NCI-H82 (cell line): ENCODE data around the gene PPP6R2.
"Not testable (repeated sequence)": the region's sequence is repeated elsewhere in the genome, so short reads cannot be mapped to it uniquely, and the experiment has no call there.

Source experiments
- DNase-seq: peaks from one replicate; lab custom pipeline; 2025; lab: John Stamatoyannopoulos, UW

PPP6R2 gene

DNA sequence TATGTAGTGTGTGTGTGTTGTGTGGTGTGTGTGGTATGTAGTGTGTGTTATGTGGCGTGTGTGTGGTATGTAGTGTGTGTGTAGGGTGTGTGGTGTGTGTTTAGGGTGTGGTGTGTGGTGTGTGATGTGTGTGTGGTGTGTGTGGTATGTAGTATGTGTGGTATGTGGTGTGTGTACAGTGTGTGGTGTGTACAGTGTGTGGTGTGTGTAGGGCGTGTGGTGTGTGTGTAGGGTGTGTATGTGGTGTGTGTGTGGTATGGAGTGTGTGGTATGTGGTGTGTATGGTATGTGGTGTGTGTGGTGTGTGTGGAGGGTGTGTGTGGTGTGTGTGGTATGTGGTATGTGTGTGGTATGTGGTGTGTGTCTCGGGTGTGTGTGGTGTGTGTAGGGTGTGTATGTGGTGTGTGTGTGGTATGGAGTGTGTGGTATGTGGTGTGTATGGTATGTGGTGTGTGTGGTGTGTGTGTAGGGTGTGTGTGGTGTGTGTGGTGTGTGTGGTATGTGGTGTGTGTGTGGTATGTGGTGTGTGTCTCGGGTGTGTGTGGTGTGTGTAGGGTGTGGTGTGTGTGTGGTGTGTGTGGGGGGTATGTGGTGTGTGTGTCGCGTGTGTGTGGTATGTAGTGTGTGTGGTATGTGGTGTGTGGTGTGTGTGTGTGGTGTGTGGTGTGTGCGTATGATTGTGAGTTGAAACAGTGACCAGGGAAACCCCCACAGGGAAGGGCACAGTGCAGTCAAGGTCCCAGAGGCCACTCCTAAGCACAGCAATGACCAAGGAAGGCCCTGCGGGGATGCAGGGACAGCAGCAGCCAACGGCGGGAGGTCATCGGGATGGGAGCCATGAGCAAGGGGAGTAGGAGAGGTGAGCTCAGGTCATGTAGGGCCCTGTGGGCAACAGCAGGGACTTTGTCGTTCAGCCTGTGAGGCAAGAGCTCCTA is 2.9 kb upstream of the PPP6R2 start:
- DNase-seq: peak; percentile 31

GRCh38 chr22:50341977-50342650 is 1.0 kb upstream of the PPP6R2 start:
- DNase-seq: peak; percentile 91

DNA sequence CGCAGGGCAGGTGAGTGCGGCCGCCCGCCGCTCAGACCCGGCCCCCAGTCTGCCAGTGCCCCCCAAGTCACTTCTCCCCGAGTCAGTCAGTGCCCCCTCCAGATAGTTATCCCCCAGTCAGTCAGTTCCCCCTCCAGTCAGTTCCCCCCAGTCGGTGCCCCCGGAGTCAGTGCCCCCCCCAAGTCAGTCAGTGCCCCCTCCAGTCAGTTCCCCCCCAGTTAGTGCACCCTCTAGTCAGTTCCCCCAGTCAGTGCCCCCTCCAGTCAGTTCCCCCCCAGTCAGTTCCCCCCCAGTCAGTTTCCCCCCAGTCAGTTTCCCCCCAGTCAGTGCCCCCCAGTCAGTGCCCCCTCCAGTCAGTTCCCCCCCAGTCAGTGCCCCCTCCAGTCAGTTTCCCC is 411 bp downstream of the PPP6R2 start:
- no peak for DNase-seq

DNA sequence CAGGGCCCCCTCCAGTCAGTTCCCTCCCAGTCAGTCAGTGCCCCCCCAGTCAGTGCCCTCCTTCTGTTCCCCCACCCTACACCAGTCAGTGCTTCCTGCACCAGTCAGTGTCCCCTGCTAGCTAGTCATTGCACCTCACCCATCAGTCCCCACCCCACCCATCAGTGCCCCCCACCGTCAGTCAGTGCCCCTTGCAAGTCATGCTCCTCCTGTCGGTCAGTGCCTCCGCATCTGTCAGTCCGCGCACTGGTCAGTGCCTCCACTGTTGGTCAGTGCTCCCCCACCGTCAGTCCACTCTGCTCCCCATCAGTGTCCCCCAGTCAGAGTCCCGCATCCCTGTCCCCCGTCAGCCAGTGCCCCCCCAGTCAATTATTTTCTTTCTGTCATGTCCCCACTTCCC is 3.3 kb downstream of the PPP6R2 start:
- no peak for DNase-seq

- DNase-seq: no peak
Measured at GRCh38 chr22:50347157-50347556, 4.0 kb downstream of the PPP6R2 start.

DNA sequence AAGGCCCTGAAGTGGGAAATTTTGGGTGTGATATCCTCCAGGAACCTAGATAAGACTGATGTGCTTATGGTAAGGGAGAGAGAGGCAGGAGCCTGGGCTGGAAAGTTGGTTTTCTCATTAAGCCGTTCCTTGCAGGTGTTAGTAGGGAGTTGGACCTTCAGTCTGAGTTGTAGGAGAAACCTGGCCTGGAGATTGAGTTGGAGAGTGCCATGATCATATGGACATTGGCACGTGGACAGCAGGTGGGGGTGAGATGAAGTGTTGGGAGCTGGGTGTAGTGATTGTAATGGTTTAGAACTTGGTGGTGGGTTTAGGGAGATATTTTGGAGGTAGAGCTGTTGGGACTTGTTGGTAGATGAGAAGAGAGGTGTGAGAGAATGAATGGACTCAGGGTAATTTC is 4.9 kb downstream of the PPP6R2 start:
- no peak for DNase-seq

DNA sequence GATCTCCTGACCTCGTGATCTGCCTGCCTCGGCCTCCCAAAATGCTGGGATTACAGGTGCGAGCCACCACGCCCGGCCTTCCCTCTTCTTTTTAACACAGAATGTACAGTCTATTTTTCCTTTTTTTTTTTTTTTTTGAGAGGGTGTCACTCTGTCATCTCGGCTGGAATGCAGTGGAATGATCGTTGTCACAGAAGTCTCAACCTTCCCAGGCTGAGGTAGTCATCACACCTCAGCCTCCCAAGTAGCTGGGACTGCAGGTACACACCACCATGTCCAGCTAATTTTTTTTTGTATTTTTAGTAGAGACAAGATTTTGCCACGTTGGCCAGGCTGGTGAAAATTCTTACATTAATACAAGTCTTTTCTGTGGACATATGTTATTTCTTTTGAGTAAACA is 13.1 kb downstream of the PPP6R2 start:
- no peak for DNase-seq

DNA sequence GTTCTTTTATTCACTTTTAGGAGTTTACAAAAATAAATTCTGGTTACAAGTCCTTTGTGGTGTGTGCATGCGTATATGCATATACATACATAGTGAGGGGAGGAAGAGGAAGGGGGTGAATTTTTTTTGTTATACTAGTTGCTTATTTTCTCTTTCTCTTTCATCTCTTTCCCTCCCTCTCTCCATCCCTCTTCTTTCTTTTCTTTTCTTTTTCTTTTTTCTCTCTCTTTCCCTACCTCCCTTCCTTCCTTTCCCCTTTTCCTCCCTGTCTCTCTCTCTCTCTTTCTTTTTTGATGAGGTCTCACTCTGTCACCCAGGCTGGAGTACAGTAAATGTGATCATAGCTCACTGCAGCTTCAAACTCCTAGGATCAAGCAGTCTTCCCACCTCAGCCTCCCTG is 14.1 kb downstream of the PPP6R2 start:
- DNase-seq: no peak

DNA sequence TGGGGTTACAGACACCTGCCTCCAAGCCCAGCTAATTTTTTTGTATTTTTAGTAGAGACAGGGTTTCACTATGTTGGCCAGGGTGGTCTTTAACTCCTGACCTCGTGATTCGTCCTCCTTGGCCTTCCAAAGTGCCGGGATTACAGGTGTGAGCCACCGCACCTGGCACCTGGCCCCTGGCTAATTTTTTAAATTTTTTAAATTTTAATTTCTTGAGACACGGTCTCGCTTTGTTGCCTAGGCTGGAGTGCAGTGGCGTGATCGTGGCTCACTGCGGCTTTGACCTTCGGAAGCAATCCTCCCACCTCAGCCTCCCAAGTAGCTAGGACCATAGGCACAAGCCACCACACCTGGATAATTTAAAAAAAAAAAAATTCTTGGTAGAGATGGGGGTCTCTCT is 14.6 kb downstream of the PPP6R2 start:
- DNase-seq: no peak

DNA sequence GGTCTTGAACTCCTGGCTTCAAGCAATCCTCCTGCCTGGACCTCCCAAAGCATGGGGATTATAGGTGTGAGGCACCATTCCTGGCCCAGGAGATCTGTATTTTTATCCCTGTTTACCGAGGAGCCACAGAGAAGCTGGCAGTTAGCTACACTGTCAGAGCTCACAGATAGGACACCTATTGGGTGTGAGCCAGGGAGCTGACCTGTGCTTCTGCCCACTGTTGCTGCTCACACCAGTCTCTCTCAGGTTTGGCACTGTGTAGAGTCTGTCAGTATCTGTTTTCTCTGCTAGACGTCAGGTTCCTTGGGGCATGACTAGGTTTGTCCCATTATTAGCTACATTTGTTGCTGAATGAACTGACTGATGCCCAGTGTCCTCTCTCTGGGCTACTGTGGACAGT is 17.5 kb downstream of the PPP6R2 start:
- no peak for DNase-seq

DNA sequence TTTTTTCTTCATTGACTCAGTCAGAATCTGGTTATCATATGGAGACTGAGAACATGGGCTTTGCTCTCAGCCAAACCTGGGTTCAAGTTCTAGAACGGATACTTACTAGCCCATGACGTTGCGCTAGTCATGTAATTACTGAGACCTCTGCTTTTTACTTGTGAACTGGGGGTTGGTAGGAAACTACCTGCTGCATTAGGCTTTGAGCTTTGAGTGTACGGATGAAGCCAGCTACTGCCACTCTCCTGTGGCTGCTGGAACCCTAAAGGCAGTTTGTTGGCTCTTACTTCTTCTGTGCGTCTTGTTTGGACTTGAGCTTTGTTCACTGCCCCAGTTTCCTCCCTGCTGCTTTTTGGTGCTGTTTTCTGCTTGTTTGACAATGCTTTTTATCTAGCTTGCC is 18.1 kb downstream of the PPP6R2 start:
- no peak for DNase-seq

DNA sequence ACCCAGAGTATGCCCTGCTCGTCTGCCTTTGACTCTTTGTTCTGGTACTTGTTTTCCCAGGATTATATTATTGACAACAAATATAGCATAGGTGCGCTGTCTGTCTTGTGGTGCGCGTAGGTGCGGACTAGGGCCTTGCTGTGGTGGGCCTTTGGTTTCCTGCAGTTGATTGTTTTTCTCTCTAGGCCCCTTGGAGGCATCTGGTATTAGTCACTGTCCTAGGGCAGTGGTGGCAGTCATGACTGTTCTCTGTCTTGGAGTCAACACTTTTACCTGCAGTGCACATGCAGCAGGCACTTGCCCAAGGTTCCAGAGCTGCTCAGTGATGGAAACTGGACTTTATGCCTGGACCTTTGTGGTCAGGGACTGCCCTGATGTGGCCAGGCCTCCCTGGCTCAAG is 18.6 kb downstream of the PPP6R2 start:
- no peak for DNase-seq

GRCh38 chr22:50363166-50363802 is 20.2 kb downstream of the PPP6R2 start:
- DNase-seq: no peak

GRCh38 chr22:50363803-50364194 is 20.7 kb downstream of the PPP6R2 start:
- not testable (repeated sequence) for DNase-seq

GRCh38 chr22:50367778-50368500 is 24.8 kb downstream of the PPP6R2 start:
- DNase-seq: no peak

GRCh38 chr22:50371101-50371648 is 28.0 kb downstream of the PPP6R2 start:
- DNase-seq: no peak

DNA sequence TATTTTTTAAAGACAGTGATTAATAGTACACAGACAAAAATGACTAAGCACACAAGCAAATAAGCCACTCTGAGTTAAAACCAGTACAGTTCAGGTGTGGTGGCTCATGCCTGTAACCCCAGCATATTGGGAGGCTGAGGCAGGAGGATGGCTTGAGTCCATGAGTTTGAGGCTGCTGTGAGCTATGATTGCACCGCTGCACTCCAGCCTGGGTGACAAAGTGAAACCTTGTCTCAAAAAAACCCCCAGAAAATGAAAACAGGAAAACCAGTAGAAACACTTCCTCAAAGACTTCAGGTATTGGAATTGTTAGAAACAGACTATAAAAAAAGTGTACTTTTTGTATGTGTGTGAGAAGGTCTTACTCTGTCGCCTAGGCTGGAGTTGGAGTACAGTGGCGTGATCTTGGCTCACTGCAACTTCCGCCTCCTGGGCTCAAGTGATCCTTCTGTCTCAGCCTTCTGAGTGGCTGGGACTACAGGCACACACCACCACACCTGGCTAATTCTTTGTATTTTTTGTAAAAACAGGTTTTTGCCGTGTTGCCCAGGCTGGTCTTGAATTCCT is 33.0 kb downstream of the PPP6R2 start:
- DNase-seq: no peak

DNA sequence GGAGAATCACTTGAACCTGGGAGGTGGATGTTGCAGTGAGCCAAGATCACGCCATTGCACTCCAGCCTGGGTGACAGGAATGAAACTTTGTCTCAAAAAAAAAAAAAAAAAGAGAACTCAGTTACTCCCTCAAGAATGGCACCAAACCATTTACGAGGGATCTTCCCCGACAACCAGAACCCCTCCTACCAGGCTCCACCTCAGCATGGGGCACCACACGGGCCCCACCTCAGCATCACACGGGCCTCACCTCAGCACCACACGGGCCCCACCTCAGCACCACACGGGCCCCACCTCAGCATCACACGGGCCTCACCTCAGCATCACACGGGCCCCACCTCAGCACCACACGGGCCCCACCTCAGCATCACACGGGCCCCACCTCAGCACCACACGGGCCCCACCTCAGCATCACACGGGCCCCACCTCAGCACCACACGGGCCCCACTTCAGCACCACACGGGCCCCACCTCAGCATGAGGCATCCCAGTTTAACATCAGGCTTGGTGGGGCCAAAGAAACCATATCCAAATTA is 38.0 kb downstream of the PPP6R2 start:
- not testable (repeated sequence) for DNase-seq

DNA sequence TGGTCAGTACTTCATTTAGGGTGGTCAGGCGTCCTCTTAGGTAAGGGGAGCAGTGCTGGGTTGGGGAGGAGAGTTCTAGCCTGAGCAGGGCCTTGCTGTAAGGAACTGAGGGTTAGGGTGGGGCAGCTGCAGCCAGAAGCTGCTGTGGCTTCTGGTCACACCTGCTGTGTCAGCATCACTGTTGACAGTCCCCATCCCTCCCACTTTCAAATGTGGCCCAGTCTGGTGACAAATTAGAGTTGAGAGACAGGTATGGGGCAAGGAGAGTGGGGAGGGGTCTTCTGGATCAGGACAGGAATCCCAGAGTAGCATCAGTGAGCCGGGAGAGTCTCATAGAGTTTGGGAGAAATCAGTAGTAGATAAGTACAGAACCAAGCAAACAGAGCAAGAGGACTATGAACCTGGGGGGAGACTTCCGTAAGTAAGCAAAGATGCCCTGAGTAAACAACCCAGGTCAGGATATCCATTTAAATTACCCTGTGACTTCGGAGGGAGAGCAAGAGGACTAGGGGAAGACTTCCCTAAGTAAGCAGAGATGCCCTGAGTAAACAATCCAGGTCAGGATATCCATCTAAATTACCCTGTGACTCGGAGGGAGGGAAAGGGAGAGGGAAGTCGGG is 53.7 kb downstream of the PPP6R2 start:
- DNase-seq: no peak

GRCh38 chr22:50397371-50398060 is 54.4 kb downstream of the PPP6R2 start:
- peak; percentile 39 for DNase-seq
